Measurements from ENCODE around the gene STARD13. TPM values are rescaled to one million over a fixed set of nuclear protein-coding genes. Genes with fewer than 3 reads are reported as not detected.

The STARD13 gene
- total RNA-seq, 1 experiment from 2014 or later: 4.1 TPM

DNA sequence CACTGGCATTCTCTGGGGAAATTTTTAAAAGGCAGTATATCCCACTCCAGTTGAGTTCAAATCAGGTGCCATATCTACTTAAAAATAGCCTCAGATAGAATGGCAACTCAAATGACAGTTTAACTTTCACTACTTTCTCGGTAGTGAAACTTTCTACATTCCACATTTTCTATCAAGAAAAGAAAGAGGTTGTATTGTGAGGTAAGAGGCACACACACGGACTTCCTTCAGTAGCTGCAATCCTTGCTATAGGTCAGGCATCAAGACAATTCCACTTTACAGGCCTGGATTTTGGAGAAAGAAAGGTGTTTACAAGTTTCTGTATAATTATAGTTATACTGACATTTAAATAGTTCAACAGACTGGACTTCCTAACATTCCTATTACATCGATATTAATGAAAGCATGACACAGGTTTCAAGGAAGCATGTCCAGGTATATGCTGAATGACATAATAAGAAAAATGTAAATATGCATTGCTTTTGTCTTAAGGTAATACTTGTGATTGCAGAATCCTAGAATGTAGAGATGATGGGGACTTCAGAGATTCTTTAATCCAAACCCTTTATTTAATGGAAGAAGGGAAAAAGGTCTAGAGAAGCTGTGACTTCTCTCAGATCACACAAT lies 5.2 kb downstream of the STARD13 start:
- RAD21 ChIA-PET (ENCODE audit: low non-redundant PET in 1 of 2, low total read pairs in 2 of 2, uncharacterized antibody in 2 of 2, unreplicated experiment in 2 of 2): no interaction called here
- TF ChIP-seq MAX (IDR thresholded peaks at IDR 0.05) (no peak), SIN3A (IDR thresholded peaks at IDR 0.05; ENCODE audit: low read depth) (no peak)
- H3K4me3 ChIP-seq (replicated peaks in 1 of 2; ENCODE audit: low read depth in 1 of 2, low read length in 2 of 2): no peak overlapping the region
- H3K27me3 ChIP-seq (ENCODE audit: insufficient read depth, low read length): no peaks in the 10 kb centered on the region
- ATAC-seq (no peak), DNase-seq (ENCODE audit: low read depth, low spot score) (no peak)
- BruUV-seq (replicated peaks): no TSS peak
- intact Hi-C loops (cut with micrococcal nuclease): no loop called here
- H3K36me3 ChIP-seq (ENCODE audit: control insufficient read depth in 1 of 2, insufficient read depth in 2 of 2, low read length in 2 of 2): no peaks in the 10 kb centered on the region
- POLR2A ChIA-PET: no interaction called here
- no peaks in the 10 kb centered on the region for H3K9me2 ChIP-seq (ENCODE audit: insufficient read depth)
- peak overlapping the region; percentile 60 for H3K4me2 ChIP-seq (ENCODE audit: low read length)
- no peaks in the 10 kb centered on the region for H3K79me2 ChIP-seq (ENCODE audit: insufficient read depth, low read length)
- H3K9me3 ChIP-seq (ENCODE audit: control insufficient read depth in 1 of 2, insufficient read depth in 1 of 2, low read depth in 1 of 2, low read length in 2 of 2): no peaks in the 10 kb centered on the region
- CTCF ChIA-PET: no interaction called here
- no peak overlapping the region for H3K9ac ChIP-seq (ENCODE audit: low read length)
- H4K20me1 ChIP-seq (ENCODE audit: insufficient read depth): no peaks in the 10 kb centered on the region
- no peak overlapping the region for H2AFZ ChIP-seq (ENCODE audit: low read depth, low read length, poor library complexity, severe bottlenecking)
- H3K4me1 ChIP-seq (ENCODE audit: control insufficient read depth in 1 of 2, insufficient read depth in 2 of 2, low read length in 2 of 2): peaks cover 11 to 27% of the 10 kb centered on the region in 2 experiments
- H3K27ac ChIP-seq (ENCODE audit: low read depth, low read length): peak overlapping the region; percentile 24; the same call in 1 of the 2 replicates

DNA sequence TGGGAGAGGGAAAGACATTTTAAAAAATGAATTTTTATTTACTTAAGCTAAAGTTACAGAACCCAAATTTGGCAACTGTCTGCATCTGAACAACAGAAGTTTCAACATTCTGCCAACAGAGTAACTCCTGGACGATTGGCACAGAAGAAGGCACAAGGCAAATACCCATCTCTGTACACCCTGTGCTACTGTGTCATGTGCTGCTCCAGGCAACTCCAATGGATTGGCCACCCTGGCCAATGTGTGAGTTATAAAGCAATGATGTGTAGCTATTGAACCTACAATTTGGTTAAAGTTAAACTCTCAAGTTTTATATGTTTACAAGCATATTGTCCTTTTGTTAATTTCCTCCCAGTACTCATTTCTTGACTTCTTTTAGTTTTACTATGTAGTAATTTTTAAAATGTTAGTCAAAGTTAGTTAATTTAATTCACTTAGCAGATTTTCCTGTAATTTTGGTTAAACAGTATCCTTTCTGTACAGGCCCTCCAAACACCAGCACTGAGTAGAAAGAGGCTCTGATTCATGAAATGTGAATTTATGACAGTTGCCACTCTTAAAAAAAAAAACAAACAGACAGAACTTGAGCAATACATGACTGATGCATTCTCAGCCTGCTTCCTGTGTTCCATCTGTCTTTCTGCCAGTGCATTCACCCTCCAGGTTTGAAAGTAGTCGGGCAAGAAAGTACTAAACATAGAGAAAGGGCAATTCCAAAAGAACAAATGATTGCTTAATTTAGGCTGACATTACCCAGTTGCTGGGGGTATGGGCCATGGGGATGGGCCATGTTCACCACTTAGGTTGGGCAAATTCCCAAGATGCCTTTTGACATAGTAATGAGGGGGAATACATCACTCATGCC lies 5.9 kb downstream of the STARD13 start:
- DNase-seq (ENCODE audit: low read depth, low spot score): no peak
- peak overlapping the region; percentile 60 for H3K4me2 ChIP-seq (ENCODE audit: low read length)
- CTCF ChIA-PET: no interaction called here
- no peaks in the 10 kb centered on the region for H3K79me2 ChIP-seq (ENCODE audit: insufficient read depth, low read length)
- intact Hi-C loops (cut with micrococcal nuclease): no loop called here
- H4K20me1 ChIP-seq (ENCODE audit: insufficient read depth): no peaks in the 10 kb centered on the region
- TF ChIP-seq CBX3 (IDR thresholded peaks at IDR 0.05; ENCODE audit: low read depth) (no peak), CEBPB (IDR thresholded peaks at IDR 0.05; ENCODE audit: low read depth) (peak; percentile 73), FOSL1 (IDR thresholded peaks at IDR 0.05; ENCODE audit: low read depth) (peak; percentile 31; the same call in 1 of the 2 replicates), JUND (IDR thresholded peaks at IDR 0.05) (peak; percentile 29; the same call in 1 of the 2 replicates), YY1 (IDR thresholded peaks at IDR 0.05; ENCODE audit: extremely low read depth, insufficient replicate concordance, low read depth, low read length) (no peak), ZFX (IDR thresholded peaks at IDR 0.05) (no peak), ELF1 (IDR thresholded peaks at IDR 0.05; ENCODE audit: borderline replicate concordance, low read depth) (no peak), SRF (IDR thresholded peaks at IDR 0.05; ENCODE audit: low read depth) (no peak), REST (IDR thresholded peaks at IDR 0.05; ENCODE audit: low read depth) (no peak)
- TF ChIP-seq, protein P1, sequence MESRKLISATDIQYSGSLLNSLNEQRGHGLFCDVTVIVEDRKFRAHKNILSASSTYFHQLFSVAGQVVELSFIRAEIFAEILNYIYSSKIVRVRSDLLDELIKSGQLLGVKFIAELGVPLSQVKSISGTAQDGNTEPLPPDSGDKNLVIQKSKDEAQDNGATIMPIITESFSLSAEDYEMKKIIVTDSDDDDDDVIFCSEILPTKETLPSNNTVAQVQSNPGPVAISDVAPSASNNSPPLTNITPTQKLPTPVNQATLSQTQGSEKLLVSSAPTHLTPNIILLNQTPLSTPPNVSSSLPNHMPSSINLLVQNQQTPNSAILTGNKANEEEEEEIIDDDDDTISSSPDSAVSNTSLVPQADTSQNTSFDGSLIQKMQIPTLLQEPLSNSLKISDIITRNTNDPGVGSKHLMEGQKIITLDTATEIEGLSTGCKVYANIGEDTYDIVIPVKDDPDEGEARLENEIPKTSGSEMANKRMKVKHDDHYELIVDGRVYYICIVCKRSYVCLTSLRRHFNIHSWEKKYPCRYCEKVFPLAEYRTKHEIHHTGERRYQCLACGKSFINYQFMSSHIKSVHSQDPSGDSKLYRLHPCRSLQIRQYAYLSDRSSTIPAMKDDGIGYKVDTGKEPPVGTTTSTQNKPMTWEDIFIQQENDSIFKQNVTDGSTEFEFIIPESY (IDR thresholded peaks at IDR 0.05; ENCODE audit: extremely low read depth, insufficient replicate concordance, low read length): no peak
- no peak overlapping the region for H2AFZ ChIP-seq (ENCODE audit: low read depth, low read length, poor library complexity, severe bottlenecking)
- H3K9ac ChIP-seq (ENCODE audit: low read length): no peak overlapping the region
- ATAC-seq: peak; percentile 73
- H3K27me3 ChIP-seq (ENCODE audit: insufficient read depth, low read length): no peaks in the 10 kb centered on the region
- POLR2A ChIA-PET: no interaction called here
- no peaks in the 10 kb centered on the region for H3K9me3 ChIP-seq (ENCODE audit: control insufficient read depth in 1 of 2, insufficient read depth in 1 of 2, low read depth in 1 of 2, low read length in 2 of 2)
- H3K36me3 ChIP-seq (ENCODE audit: control insufficient read depth in 1 of 2, insufficient read depth in 2 of 2, low read length in 2 of 2): no peaks in the 10 kb centered on the region
- H3K4me3 ChIP-seq (replicated peaks in 1 of 2; ENCODE audit: low read depth in 1 of 2, low read length in 2 of 2): no peak overlapping the region
- no TSS peak for BruUV-seq (replicated peaks)
- peak overlapping the region; percentile 24; the same call in 1 of the 2 replicates for H3K27ac ChIP-seq (ENCODE audit: low read depth, low read length)
- RAD21 ChIA-PET (ENCODE audit: low non-redundant PET in 1 of 2, low total read pairs in 2 of 2, uncharacterized antibody in 2 of 2, unreplicated experiment in 2 of 2): no interaction called here
- H3K4me1 ChIP-seq (ENCODE audit: control insufficient read depth in 1 of 2, insufficient read depth in 2 of 2, low read length in 2 of 2): peaks cover 8 to 20% of the 10 kb centered on the region in 2 experiments
- no peaks in the 10 kb centered on the region for H3K9me2 ChIP-seq (ENCODE audit: insufficient read depth)
